Epithelial cell of esophagus (primary cell): ENCODE data around the gene KRTAP5-5.

Experiments used
- DNase-seq: peaks from one replicate; pipeline ENCODE4 v3.0.0; 2010; ENCODE audit warnings: low read depth
- H3K4me3 ChIP-seq: 2 replicates; pipeline ENCODE4 v1.5.1; 2011; ENCODE audit warnings: mild to moderate bottlenecking, low read length, control low read depth
- CTCF ChIP-seq: IDR thresholded peaks from 2 replicates; pipeline ENCODE4 v1.5.1; 2011; ENCODE audit warnings: low read depth, mild to moderate bottlenecking, low read length, control low read depth, inconsistent platforms; ENCODE audit not compliant: insufficient read depth; ENCODE audit errors: missing control alignments

KRTAP5-5 gene

GRCh38 chr11:1652026-1652425 is 22.5 kb downstream of the KRTAP5-5 start:
- H3K4me3 ChIP-seq, result no peak overlapping the region
- DNase-seq, result no peak
- no peak for TF ChIP-seq CTCF

- H3K4me3 ChIP-seq, result no peak overlapping the region
- TF ChIP-seq CTCF, result no peak
- no peak for DNase-seq
Measured at GRCh38 chr11:1652442-1652770, 22.8 kb downstream of the KRTAP5-5 start.

GRCh38 chr11:1652771-1653540 is 23.4 kb downstream of the KRTAP5-5 start:
- no peak overlapping the region for H3K4me3 ChIP-seq
- peak; percentile 86 for TF ChIP-seq CTCF
- DNase-seq, result peak; percentile 50

GRCh38 chr11:1653541-1654387 is 24.2 kb downstream of the KRTAP5-5 start:
- no peak for TF ChIP-seq CTCF
- H3K4me3 ChIP-seq, result no peak overlapping the region
- no peak for DNase-seq

GRCh38 chr11:1654388-1655167 is 25.0 kb downstream of the KRTAP5-5 start:
- TF ChIP-seq CTCF, result no peak
- no peak for DNase-seq

GRCh38 chr11:1655168-1656060 is 25.8 kb downstream of the KRTAP5-5 start:
- TF ChIP-seq CTCF, result peak; percentile 14
- no peak overlapping the region for H3K4me3 ChIP-seq
- DNase-seq, result peak; percentile 34

More at GRCh38 chr11:1654388-1655167, 25.0 kb downstream of the KRTAP5-5 start:
- H3K4me3 ChIP-seq, result no peak overlapping the region
